A549 treated with AZD9567 at 1 μM for 4 hours (cell line): Measurements from ENCODE around the gene RAG2. TPM values are rescaled to one million over a fixed set of nuclear protein-coding genes. Genes with fewer than 3 reads are reported as not detected.

ENCODE experiments used
- total RNA-seq: library from RNA; stranded (reverse); fragments of 200-300 nt; extraction: Qiagen RNA extraction; gene quantifications from 5 replicates; pipeline ENCODE4 v1.2.3, GENCODE V29; 2022; ENCODE audit not compliant: insufficient read depth

RAG2 gene
- not detected in 5 replicates for total RNA-seq

DNA sequence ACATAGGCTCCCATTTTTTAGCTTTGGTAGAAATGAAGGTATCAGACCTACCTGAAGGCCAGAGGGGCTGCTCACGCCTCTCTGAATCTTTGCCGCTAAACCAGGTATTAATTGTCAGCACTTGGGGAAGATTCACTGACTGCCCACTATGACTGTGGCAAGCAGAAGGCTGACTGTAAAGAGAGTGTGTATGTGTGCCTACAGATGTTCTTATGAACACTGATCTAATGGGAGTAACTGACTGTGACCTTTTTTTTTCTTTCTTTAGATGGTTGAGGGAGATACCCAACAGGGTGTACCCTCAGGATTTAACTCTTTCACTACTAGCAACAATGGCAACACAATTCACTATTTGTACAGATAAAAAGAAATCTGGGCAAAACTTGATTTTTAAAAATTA lies at the start of gene RAG2:
Gene RAG2 (minus strand): TSS at position 186 of the 400 bp plus-strand sequence. CDS start 4,068 bp downstream, outside the sequence.

DNA sequence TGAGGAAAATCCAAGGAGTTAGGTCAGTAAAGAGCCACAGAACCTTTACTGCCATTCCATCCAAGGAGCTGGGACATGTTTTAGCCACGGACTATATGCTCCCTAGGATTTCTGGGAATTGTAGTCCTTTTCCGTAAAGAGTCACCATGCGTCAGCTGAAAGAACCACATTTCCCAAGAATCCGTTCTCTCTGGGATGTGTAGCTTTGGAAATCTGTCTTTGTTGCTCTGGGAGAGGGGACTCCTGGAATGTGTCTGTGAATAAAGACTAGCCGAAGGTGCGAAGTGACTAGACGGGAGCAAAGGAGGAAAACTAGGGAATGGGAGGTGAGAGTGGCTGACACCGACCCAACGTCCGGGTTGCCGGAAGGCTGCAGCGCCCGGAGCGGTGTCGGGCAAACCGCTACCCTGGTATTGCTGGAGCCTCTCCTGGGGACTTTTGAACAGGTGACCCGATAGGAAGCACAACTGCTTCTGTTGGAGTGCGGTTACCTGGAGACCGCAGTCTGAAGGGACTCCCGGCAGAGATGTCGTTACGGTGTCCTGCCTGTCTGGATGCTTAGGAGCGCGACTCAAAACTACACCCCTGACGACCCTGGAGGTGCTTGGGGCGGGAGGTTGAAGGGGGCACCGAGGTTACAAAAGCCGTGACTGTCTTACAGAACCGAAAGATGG lies 3.6 kb downstream of the RAG2 start, which contains the start of gene IFTAP:
Gene IFTAP (plus strand): TSS at position 187 of the 674 bp plus-strand sequence. CDS start 15,602 bp downstream, outside the sequence.

DNA sequence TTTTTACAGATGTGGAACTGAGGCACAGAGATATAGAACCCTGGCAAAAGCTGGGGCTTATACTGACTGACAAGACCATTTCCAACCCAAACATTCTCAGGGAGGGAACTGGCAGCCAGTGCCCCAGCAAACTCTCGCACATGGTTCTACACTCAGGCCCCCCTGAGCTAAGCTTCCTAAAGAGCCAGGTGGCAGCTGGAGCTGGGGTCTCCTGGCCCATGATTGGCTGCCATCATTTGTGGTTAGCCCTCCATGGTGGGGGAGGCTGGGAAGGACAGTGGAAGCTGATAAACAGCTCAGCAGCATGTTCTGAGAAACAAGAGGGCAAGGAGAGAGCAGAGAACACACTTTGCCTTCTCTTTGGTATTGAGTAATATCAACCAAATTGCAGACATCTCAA lies 30.3 kb downstream of the RAG2 start, which contains the start of gene RAG1:
Gene RAG1 (plus strand): TSS at position 314 of the 400 bp plus-strand sequence. CDS start 5,298 bp downstream, outside the sequence.

Other genes with a start within 250 kb of the RAG2 start
- gene TRAF6, start 88.0 kb downstream of the RAG2 start, total RNA-seq = 7.8 to 14.3 TPM (median 8.0 TPM) in 5 replicates
- 0.06 to 0.42 TPM (median 0.31 TPM) in 4 of 5 replicates, not detected in the other for gene RAG1, start 30.2 kb downstream of the RAG2 start, total RNA-seq
- 14.0 to 41.0 TPM (median 16.6 TPM) in 5 replicates for gene IFTAP, start 3.7 kb downstream of the RAG2 start, total RNA-seq